Neural progenitor cell (in vitro differentiated cells): ENCODE results near the gene NT5C3A.

Source experiments
- EZH2 ChIP-seq: fragments of 200-600 bp; sonication (generic); IDR thresholded peaks from 2 replicates; pipeline ENCODE4 v1.6.1; 2017; ENCODE audit warnings: antibody characterized with exemption, mild to moderate bottlenecking, moderate library complexity
- EZH2phosphoT487 ChIP-seq: fragments of 200-600 bp; sonication (generic); IDR thresholded peaks from 2 replicates; pipeline ENCODE4 v1.6.1; 2017; ENCODE audit warnings: antibody characterized with exemption
- TF ChIP-seq, protein P1 (sequence below): fragments of 200-600 bp; sonication (generic); IDR thresholded peaks from 2 replicates; pipeline ENCODE4 v1.5.1; 2017; ENCODE audit warnings: antibody characterized with exemption, mild to moderate bottlenecking

DNA sequence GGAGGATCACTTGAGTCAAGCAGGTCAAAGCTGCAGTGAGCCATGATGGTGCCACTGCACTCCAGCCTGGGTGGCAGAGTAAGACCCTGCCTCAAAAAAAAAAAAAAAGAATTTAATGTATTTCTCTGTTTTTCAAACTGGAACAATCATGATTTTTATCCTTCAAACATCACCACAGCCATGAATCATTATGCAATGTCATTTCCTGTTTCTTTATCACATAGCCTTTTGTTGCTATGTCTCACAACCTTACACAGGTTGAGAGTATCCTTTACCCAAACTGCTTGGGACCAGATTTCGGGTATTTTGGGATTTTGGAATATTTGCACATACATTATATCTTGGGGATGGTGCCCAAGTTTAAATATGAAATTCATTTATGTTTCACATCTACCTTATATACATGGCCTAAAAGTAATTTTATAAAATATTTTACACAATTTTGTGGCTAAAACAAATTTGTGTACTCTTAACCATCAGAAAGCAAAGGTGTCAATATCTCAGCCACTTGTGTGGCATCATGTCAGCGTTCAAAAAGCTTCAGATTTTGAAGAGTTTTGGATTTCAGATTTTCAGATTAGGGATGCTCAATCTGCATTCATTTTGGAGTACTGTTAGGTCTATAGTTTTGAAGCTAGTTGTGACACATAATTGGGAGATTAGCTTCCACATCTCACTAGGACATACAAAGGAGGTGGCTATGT is 8.2 kb downstream of the NT5C3A start:
- TF ChIP-seq, protein P1, sequence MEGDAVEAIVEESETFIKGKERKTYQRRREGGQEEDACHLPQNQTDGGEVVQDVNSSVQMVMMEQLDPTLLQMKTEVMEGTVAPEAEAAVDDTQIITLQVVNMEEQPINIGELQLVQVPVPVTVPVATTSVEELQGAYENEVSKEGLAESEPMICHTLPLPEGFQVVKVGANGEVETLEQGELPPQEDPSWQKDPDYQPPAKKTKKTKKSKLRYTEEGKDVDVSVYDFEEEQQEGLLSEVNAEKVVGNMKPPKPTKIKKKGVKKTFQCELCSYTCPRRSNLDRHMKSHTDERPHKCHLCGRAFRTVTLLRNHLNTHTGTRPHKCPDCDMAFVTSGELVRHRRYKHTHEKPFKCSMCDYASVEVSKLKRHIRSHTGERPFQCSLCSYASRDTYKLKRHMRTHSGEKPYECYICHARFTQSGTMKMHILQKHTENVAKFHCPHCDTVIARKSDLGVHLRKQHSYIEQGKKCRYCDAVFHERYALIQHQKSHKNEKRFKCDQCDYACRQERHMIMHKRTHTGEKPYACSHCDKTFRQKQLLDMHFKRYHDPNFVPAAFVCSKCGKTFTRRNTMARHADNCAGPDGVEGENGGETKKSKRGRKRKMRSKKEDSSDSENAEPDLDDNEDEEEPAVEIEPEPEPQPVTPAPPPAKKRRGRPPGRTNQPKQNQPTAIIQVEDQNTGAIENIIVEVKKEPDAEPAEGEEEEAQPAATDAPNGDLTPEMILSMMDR, result no peak
- TF ChIP-seq EZH2, result no peak
- TF ChIP-seq EZH2phosphoT487, result no peak
